T-helper 1 cell (primary cell): Measurements from ENCODE around the gene LRP4.

Experiments
- DNase-seq, 5 donors: peaks; one replicate each; pipeline ENCODE4 v3.0.0-alpha.2; 2012 to 2020

Gene LRP4

DNA sequence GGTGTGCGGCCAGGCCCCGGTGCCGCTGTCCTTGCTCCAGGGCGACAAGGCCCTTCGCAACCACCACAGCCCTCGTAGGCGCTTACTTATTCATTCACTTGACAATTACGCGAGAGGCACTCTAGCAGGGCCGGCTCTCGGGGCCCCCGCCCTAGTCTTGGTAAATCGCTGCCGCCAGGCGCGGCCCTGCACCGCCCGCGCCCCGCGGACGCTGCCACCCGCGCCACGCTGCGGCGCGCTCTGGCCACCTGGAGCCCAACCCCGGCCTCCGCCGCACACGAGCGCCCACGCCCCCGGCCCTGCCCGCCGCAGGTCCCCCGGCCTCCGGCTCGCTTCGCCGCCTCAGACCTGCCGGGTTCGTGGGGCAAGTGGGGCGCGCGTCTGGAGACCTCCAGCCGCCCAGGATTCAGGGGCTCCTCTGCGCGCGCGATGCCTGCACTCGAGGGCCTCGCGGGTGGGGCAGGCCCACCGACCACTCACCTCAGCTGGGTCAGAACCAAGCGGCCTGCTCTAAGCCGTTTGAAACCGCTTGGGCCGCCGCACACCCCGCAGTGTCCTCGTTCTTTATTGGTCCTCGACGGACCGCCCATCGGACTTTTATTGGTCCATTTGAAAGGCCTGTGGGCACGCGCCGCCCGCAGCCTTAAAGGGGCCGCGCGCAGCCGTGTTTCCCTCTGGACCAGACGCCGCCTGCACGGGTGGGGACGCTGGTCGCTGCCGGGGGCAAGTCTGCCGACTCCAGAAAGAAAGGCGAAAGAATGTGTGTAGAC lies 72.4 kb downstream of the LRP4 start, which contains the start of gene CKAP5:
CKAP5 (minus strand) TSS at position 541 of the 770 bp plus-strand sequence. CDS start 25,049 bp downstream, outside the sequence.
- DNase-seq: peak; percentile 68 to 89 (median 78)

GRCh38 chr11:46845440-46845739 lies 73.0 kb downstream of the LRP4 start:
- no peak for DNase-seq

GRCh38 chr11:46840116-46840515 lies 78.2 kb downstream of the LRP4 start:
- no peak for DNase-seq

GRCh38 chr11:46838501-46838900 lies 79.8 kb downstream of the LRP4 start:
- no peak for DNase-seq

DNA sequence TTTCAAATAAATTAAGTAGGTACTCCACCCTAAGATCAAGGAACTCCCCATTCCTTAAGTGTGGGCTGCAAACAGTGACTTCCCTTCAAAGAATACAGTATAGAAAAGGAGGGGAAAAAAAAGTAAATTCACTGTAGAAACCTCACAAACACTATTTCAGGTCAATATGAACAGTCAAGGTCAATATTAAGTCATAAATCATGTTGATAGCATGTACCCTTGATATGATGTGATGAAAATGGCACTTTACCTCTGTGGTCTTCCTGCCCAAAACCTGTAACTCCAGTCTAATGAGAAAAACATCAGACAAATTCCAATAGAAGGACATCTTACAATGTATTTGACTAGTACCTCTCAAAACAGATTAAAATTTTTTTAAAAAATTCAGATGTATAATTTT lies 80.5 kb downstream of the LRP4 start:
- no peak for DNase-seq

GRCh38 chr11:46836870-46837269 lies 81.5 kb downstream of the LRP4 start:
- no peak for DNase-seq

GRCh38 chr11:46836431-46836830 lies 81.9 kb downstream of the LRP4 start:
- DNase-seq: no peak

GRCh38 chr11:46835897-46836296 lies 82.5 kb downstream of the LRP4 start:
- DNase-seq: no peak

DNA sequence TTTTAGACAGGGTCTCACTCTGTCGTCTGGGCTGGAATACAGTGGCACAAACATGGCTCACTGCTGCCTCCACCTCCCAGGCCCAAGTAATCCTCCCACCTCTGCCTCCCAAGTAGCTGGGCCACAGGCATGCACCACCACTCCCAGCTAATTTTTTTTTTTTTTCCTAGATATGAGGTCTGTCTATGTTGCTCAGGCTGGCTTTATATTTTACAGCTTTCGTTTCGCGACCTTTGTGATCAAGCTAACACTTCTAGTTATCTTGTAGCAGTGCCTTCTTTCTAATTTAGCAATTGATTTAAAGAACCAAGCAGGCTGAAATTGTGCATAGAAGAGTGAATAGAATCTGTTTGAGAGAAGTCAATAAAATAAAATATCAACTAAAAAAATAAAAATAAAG lies 83.5 kb downstream of the LRP4 start:
- DNase-seq: no peak

DNA sequence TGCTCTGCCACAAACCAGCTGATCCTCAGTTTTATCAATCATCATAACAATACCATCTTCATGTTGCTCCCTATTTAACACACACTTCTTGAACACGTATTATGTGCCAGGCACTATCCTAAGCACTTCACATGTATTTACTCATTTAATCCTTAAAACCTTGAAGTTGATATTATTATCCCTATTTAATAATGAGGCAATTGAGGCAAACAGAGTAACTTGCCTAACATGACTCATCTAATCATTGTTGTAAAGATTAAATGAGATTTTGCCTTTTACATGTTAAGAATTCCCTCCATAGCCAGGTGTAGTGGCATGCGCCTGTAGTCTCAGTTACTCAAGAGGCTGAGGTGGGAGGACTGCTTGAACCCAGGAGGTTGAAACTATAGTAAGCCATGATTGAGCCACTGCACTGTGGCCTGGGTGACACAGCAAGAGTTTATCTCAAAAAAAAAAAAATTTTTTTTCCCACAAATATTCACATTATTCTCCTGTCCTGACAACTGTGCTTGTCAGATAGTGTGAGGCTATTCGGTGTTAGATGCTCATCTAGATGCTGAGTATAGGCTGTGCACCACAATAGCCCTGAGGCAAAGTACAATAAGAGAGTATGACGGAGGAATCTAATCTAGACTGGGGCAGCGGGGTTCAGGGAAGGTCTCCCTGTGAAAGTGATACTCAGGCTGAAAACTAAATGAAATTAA lies 85.7 kb downstream of the LRP4 start:
- DNase-seq: no peak

GRCh38 chr11:46827995-46828394 lies 90.4 kb downstream of the LRP4 start:
- DNase-seq: no peak

DNA sequence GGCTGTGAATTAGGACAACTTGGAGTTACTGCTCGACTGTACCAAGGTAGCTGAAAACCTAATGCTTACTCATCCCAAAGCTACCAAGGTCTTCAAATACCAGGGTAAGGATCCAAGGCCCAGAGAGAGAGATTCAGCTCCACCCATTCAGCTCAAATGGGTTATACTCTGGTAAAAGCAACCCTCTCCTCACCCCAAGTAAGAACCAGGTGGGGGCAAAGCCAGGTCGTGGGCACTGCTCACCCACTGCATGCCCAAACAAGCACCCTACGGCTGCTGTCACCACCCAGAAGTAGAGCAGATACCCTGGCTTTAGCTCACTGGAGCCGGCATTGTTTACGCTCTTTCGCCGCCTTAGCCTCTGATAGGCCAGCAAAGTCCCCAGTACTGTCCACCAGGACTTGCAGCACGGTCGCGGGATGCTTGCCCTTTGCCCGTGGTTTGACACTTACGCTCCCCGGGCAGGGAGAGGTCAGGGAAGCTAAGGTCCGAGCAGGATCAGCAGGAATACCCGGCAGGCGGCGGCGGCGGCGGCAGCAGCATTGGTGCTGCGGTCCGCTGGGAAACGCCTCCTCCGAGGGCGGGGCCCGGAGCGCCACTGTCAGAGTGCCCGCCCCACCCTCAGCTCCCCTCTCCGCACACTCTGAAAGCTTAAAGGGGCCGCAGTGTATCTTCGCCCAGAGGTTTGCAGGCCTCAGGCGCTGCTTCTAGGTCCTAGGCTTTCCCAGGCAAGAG lies 91.9 kb downstream of the LRP4 start:
- peak; percentile 39 to 65 (median 60) for DNase-seq

DNA sequence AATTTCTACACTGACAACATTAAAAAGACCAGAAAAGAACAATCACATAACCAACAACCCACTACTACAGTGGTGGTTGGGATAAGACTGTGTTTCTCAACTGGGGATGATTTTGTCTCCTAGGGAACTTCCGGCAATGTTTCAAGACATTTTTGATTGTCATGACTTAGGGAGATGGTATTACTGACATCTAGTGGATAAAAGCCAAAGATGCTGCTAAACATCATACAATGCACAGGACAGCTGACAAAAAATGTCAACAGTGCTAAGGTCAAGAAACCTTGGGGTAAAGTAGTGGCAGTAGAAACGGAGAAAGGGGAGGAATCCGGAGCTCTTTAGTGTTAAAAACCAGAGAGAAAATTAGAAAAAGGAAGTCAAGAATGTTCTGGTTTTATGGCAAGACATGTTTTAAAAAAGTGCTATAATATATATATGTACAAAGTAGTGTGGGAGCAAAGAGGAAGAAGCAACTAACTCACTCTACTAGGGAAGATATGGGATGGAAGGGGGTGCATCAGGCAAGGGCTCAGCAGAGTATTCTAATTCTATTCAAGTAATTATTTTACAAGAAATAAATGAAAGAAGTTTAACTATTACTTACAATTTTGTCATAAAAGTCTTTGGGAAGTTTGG lies 109.4 kb downstream of the LRP4 start:
- peak in 1 of 5 donors; percentile 21 for DNase-seq
